Measurements from ENCODE around the gene NFYB. TPM values are rescaled to one million over a fixed set of nuclear protein-coding genes. Genes with fewer than 3 reads are reported as not detected.
"Not testable (repeated sequence)": the region's sequence is repeated elsewhere in the genome, so short reads cannot be mapped to it uniquely, and the experiment has no call there.

NFYB gene
- total RNA-seq, 1 experiment from 2014 or later, result 36.9 TPM

- no peaks in the 10 kb centered on the region for H3K27me3 ChIP-seq (replicated peaks; ENCODE audit: control insufficient read depth, insufficient read depth, low read length)
- BruUV-seq (replicated peaks), result no TSS peak
- H3K9me3 ChIP-seq, result no peaks in the 10 kb centered on the region
- ChIA-PET CTCF (no interaction called here), POLR2A (interaction anchor here (2.1 kb wide), 1 partner anchor 16 kb away, joined by 8 read pairs; the partner anchor contains the start of gene NFYB)
- H3K36me3 Mint-ChIP-seq (ENCODE audit: insufficient read depth, unreplicated experiment), result peaks cover 63% of the 10 kb centered on the region
- DNase-seq, result no peak
- TF ChIP-seq CTCF (IDR thresholded peaks at IDR 0.05; ENCODE audit: insufficient read depth in 1 of 2, low read depth in 1 of 2, low read length in 1 of 2, severe bottlenecking in 1 of 2, unreplicated experiment in 1 of 2), result no peak
- no peaks in the 10 kb centered on the region for H3K4me1 Mint-ChIP-seq (ENCODE audit: low read depth, unreplicated experiment)
- no peak overlapping the region for H3K4me3 Mint-ChIP-seq (ENCODE audit: unreplicated experiment)
- intact Hi-C loops (cut with micrococcal nuclease; ENCODE audit: unreplicated experiment), result no loop called here
- no peak overlapping the region for H3K4me3 ChIP-seq (ENCODE audit: low read depth, low read length)
- no peak overlapping the region for H3K27ac Mint-ChIP-seq (ENCODE audit: unreplicated experiment)
- no peaks in the 10 kb centered on the region for H3K27me3 Mint-ChIP-seq (ENCODE audit: insufficient read depth, unreplicated experiment)
- no peaks in the 10 kb centered on the region for H3K9me3 Mint-ChIP-seq (ENCODE audit: unreplicated experiment)
- no peaks in the 10 kb centered on the region for H3K36me3 ChIP-seq (ENCODE audit: control insufficient read depth, insufficient read depth, low read length)
- peaks cover 17% of the 10 kb centered on the region for H3K4me1 ChIP-seq
These were observed 15.7 kb downstream of the NFYB start for GRCh38 chr12:104122298-104122697.

DNA sequence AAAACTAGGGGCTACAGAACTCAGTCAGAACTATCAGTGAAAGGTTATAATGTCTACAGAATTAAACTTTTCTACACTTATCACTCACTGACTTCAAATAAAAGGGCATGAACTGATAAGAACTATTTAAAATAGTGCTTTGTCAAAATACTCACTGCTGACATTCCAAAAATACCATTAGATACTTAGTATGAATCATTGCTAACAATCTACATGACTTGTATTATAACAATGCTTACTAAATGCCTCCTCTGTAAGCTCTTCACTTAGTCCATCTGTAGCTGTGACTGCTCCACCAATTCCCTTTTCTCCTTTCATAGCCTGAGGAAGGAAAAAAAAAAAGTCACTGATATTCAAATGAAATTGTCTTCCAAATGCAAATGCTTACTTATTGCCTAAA is 17.0 kb downstream of the NFYB start:
- TF ChIP-seq CTCF (IDR thresholded peaks at IDR 0.05; ENCODE audit: insufficient read depth in 1 of 2, low read depth in 1 of 2, low read length in 1 of 2, severe bottlenecking in 1 of 2, unreplicated experiment in 1 of 2), result no peak
- Mint-ChIP-seq H3K4me1 (ENCODE audit: low read depth, unreplicated experiment) (no peaks in the 10 kb centered on the region), H3K27ac (ENCODE audit: unreplicated experiment) (peak overlapping the region; percentile 45), H3K36me3 (ENCODE audit: insufficient read depth, unreplicated experiment) (peaks cover 54% of the 10 kb centered on the region), H3K9me3 (ENCODE audit: unreplicated experiment) (no peaks in the 10 kb centered on the region), H3K27me3 (ENCODE audit: insufficient read depth, unreplicated experiment) (no peaks in the 10 kb centered on the region), H3K4me3 (ENCODE audit: unreplicated experiment) (no peak overlapping the region)
- Histone ChIP-seq H3K4me3 (ENCODE audit: low read depth, low read length) (no peak overlapping the region), H3K36me3 (ENCODE audit: control insufficient read depth, insufficient read depth, low read length) (no peaks in the 10 kb centered on the region), H3K4me1 (peaks cover 17% of the 10 kb centered on the region), H3K9me3 (no peaks in the 10 kb centered on the region), H3K27me3 (replicated peaks; ENCODE audit: control insufficient read depth, insufficient read depth, low read length) (no peaks in the 10 kb centered on the region)
- no TSS peak for BruUV-seq (replicated peaks)
- intact Hi-C loops (cut with micrococcal nuclease; ENCODE audit: unreplicated experiment), result no loop called here
- no peak for DNase-seq
- ChIA-PET CTCF (interaction anchor here (1.0 kb wide), 1 partner anchor 12 kb away, joined by 4 read pairs; no protein-coding TSS in a partner anchor), POLR2A (interaction anchor here (2.1 kb wide), 1 partner anchor 17 kb away, joined by 8 read pairs; the partner anchor contains the start of gene NFYB)

DNA sequence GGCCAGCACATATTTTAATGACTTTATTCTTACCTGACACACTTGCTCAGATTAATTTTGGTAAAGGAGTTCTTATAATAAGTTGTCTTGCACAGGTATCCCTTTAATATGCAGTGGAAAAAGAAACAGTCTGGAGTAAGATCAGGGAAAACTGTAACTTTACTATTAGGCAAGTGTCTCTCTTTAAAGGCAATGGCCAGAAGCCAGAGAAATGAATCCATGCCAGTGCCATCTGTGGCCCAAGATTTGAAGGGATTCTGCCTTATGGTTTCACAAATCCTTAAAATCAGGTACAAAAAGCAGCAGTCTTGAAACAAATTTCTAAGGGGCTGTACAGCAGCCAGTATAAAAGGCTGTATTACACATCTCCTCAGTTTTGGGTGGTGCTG is 22.4 kb downstream of the NFYB start:
- no TSS peak for BruUV-seq (replicated peaks)
- peaks cover 23% of the 10 kb centered on the region for H3K36me3 Mint-ChIP-seq (ENCODE audit: insufficient read depth, unreplicated experiment)
- intact Hi-C loops (cut with micrococcal nuclease; ENCODE audit: unreplicated experiment), result no loop called here

DNA sequence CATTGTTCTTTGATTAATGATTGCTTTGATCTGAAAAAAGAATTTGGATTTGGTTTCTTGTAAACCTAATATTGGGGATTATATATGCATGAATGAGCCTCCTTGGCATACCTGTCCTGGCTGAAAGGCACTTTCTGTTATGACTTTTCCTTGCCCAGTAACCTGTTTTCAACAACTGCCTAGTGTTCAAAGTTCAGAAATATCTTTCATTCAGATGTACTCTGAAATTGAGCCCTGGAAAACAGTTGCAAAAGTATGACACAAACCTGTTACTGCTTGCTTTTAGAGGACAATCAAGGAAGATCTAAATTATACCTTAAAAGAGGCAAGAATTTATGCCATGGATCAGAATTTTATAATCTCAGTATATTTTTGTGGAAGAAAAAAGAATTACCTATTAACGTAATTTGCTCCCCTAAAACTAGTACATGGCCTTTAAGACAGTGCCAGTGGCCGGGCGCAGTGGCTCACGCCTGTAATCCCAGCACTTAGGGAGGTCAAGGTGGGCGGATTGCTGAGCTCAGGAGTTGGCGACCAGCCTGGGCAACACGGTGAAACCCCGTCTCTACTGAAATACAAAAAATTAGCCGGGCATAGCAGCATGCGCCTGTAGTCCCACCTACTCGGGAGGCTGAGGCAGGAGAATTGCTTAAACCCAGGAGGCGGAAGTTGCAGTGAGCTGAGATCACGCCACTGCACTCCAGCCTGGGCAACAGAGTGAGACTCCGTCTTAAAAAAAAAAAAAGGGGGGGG is 23.0 kb downstream of the NFYB start:
- H3K4me1 Mint-ChIP-seq (ENCODE audit: low read depth, unreplicated experiment); H3K27me3 Mint-ChIP-seq (ENCODE audit: insufficient read depth, unreplicated experiment); H3K4me3 ChIP-seq (ENCODE audit: low read depth, low read length); H3K27me3 ChIP-seq (replicated peaks; ENCODE audit: control insufficient read depth, insufficient read depth, low read length); POLR2A ChIA-PET; H3K9me3 Mint-ChIP-seq (ENCODE audit: unreplicated experiment); H3K36me3 ChIP-seq (ENCODE audit: control insufficient read depth, insufficient read depth, low read length); H3K4me3 Mint-ChIP-seq (ENCODE audit: unreplicated experiment); intact Hi-C loops (cut with micrococcal nuclease; ENCODE audit: unreplicated experiment); DNase-seq; H3K4me1 ChIP-seq; CTCF ChIA-PET; H3K9me3 ChIP-seq; BruUV-seq (replicated peaks); H3K27ac Mint-ChIP-seq (ENCODE audit: unreplicated experiment): not testable (repeated sequence)
- peaks cover 19% of the 10 kb centered on the region for H3K36me3 Mint-ChIP-seq (ENCODE audit: insufficient read depth, unreplicated experiment)

More for the DNA sequence above, 22.4 kb downstream of the NFYB start:
- no peak for DNase-seq
- H3K4me3 ChIP-seq (ENCODE audit: low read depth, low read length), result no peak overlapping the region
- Mint-ChIP-seq H3K4me3 (ENCODE audit: unreplicated experiment) (no peak overlapping the region), H3K27me3 (ENCODE audit: insufficient read depth, unreplicated experiment) (no peaks in the 10 kb centered on the region), H3K27ac (ENCODE audit: unreplicated experiment) (no peak overlapping the region), H3K9me3 (ENCODE audit: unreplicated experiment) (no peaks in the 10 kb centered on the region), H3K4me1 (ENCODE audit: low read depth, unreplicated experiment) (no peaks in the 10 kb centered on the region)
- H3K9me3 ChIP-seq, result no peaks in the 10 kb centered on the region
- CTCF ChIA-PET, result no interaction called here
- TF ChIP-seq CTCF (IDR thresholded peaks at IDR 0.05; ENCODE audit: insufficient read depth in 1 of 2, low read depth in 1 of 2, low read length in 1 of 2, severe bottlenecking in 1 of 2, unreplicated experiment in 1 of 2), result no peak
- POLR2A ChIA-PET, result no interaction called here
- H3K27me3 ChIP-seq (replicated peaks; ENCODE audit: control insufficient read depth, insufficient read depth, low read length), result no peaks in the 10 kb centered on the region
- peaks cover 8% of the 10 kb centered on the region; the same call in 1 of the 2 replicates for H3K4me1 ChIP-seq
- H3K36me3 ChIP-seq (ENCODE audit: control insufficient read depth, insufficient read depth, low read length), result no peaks in the 10 kb centered on the region
